HG03571 (cell line): ENCODE data around the gene KLHDC10.
"Not testable (repeated sequence)": the region's sequence is repeated elsewhere in the genome, so short reads cannot be mapped to it uniquely, and the experiment has no call there.

ENCODE experiments used
- ATAC-seq: cut with Tn5 transposase; IDR thresholded peaks from one replicate; pipeline ENCODE4 v1.9.1; 2021; ENCODE audit not compliant: unreplicated experiment

The KLHDC10 gene

DNA sequence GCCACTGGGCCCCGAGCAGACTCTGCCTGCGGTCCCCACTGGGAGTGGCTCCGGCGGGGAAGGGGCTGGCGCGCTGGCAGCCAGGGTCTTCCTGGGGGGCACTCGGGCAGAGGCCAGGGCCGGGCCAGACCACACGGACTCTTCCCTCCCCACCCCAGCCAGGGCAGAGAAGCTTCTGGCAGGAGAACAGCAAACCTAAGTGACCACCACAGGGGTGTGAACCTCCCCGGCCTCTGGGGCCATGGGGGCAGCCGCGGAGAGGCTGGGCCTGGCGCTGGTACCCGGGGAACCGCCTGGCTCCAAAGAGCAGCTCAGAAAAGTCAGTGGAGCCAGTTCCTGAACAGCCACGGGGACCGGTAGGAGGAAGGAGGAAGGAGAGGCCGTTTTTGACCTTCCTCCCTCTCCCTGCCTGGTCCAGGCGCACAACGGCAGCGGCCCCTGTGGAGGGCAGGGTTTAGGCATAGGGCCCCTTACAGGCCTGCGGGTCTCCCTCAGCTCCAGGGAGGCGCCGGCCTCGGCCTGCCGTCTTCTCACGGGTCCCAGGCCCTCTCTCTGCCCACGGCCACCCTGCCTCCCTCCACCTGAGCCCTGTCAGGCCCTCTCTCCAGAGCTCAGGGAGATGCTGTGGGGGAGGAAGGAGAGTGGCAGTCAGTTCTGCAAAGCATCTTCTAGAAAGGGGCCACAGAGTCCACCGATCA, 83.0 kb downstream of the KLHDC10 start:
- ATAC-seq: no peak

DNA sequence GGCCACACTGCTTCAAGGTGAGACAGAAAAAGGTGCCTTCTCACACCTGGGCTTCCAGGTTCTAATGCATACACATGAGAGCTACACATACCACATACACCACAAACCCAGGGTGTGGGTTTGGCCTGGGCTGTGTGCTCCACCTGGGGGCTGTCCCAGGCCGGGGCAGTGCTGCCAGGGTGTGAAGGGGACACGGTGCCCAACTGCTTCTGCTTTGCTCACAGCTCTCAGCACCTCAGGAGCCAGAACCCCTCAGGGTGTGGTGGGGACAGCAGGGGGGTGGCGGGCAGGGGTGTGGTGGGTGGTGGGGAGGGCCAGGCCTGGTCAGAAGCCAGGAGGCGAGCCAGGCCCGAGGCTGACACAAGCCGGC, 83.8 kb downstream of the KLHDC10 start:
- no peak for ATAC-seq

DNA sequence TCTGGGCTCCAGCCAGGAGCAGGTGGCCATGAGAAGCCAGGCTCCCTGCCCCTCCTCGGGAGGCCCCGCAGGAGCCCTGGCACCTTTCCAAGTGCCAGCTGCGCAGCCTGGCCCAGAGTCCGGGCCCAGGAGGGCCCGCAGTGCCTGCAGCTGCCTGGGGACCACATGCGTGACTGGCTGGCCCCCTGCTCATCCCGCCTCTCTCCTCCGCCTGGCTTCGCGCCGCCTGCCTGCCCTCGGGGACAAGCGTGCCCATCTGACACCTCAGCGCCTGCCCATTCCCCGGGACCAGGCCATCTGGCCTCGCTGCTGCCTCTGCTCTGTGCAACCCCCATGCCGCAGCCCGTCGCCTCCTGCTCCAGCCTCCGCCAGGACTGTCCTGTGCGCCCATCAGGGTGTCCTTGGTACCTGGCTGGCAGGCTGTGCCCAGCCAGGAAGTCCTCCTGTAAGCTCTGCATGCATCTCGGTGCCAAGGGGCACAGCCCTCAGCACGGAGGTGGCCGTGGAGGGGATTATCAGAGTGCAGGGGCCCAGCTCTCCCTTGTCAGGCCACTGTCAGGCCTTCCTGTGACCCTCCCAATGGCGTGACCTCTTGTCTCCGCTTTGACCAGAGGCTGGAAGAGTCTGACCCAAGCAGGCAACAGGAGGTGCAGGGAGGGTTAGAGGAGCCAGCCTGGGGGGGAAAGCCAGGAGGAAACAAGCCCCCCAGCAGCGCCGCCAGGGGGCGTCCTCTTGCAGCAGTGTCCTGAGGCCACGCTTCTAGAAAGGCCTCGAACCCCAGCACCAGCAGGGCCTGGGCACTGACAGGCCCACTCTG, 84.4 kb downstream of the KLHDC10 start:
- ATAC-seq: no peak

DNA sequence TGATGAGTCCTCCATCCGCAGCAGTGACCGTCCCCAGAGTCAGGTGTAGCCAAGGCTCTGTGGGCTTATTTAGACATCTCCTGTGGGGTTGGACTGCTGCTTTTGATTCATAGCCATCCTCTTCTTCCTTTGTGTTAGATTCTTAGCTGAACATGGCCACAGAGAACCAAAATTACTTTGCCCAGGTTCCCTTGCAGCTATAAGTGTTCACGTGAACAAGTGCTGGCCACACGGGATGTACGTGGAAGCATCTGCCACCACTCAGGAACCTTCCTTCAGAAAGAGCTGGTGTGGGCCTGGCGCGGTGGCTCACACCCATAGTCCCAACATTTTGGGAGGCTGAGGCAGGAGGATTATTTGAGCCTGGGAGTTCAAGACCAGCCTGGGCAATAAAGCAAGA, 85.8 kb downstream of the KLHDC10 start:
- no peak for ATAC-seq

DNA sequence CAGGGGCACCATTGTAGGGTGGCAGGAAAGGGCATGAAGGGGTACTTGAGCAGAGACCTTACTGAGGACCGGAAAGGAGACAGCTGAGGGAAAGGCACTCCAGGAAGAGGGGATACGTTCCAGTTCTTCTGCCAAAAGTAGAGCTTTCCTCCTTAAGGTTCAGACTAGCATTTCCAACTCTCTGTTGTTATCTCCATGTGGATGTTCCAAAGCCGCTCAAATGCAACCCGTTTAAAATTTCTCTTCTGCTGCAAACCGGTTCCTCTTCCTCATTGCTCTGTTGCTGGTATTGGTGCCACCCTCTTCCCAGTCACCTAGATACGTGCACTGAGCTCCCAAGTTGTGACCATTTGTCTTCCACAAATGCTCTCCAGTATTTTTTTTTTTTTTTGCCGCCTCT, 87.4 kb downstream of the KLHDC10 start:
- no peak for ATAC-seq

DNA sequence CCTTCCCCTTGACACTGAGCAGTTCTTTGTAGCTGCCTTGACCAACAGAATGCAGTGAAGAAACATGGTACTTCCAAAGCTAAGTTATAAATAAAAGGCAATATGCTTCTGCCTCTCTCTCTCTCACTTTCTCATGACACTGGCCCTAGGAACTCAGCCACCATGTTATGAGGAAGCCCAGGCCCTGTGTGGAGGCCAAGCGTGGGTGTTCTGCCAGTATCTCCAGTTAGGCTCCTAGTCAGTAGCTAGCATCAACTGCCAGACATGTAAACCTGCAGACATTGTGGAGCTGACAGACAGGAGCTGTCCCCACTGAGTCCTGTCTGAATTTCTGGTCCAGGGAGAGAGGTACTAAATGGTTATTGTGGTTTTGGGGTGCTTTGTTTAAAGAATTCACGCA, 89.7 kb downstream of the KLHDC10 start:
- no peak for ATAC-seq

DNA sequence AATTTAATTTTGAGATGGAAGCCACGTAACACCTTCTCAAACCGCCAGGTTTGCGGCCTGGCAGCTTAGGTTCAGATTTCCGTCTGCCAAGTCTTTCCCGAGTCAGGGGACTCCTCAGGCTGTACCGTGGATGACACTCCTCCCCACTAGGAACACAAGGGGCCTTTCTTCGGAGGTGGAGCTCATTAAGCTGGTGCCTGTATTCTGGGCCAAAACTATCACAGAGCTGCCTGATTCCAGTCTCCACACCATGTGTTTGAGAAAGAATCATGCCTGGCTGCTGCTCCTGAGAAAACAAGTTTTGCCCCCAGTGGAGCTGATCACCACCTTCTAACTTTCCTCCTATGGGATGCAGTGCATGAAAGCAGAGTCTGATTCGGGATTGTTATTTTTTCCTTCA, 90.1 kb downstream of the KLHDC10 start:
- ATAC-seq: no peak

DNA sequence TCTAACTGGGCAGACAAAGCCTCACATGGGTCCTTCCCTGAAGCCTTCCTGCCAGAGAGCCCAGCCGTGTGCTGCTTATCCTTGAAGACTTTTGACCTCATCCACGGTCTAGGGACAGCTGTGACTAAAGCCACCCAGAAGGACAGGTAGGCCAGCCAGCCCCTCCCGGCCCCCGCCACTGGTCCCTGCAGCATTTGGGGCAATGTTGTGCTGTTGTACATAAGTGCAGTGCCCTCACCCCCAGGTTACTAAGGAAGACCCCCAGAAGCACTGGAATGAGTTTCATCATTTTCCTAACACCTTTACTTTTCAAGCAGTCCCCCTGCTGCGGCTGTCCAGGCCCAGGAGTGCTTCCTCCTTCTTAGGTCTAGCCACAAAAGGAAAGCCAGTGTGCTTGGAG, 91.9 kb downstream of the KLHDC10 start:
- ATAC-seq: no peak

DNA sequence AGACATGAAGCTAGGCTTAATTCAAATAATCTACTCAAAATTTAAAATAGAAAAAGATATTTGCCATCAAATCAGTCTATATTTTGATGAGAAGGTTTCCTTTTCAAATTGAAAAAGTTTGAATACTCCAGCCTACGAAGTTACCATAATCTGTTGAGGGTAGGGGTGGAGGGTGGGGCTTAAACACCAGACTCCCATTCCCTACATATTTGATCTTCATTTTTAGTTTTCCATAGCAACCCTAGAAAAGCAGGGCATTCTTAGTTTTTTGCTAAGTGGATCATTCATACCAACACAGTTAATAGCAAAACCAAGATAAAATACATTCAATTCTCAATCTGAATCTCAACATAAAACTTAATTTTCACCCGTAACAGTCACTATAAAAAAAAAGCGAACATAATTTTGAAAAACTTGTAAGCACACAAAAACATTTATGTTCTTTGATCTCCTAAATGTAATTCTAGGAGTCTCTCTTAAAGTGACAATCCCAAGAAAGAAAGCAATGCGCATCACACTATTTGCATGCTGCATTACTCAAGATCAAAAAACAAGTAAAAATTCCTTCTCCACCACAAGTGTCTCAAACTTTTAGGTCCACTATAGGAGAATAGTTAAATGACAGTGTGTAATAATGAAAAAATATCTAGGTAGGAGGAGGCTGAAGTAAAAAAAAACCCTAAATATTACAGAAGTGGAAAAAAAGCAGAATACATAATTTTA, 104.1 kb downstream of the KLHDC10 start:
- ATAC-seq: no peak

DNA sequence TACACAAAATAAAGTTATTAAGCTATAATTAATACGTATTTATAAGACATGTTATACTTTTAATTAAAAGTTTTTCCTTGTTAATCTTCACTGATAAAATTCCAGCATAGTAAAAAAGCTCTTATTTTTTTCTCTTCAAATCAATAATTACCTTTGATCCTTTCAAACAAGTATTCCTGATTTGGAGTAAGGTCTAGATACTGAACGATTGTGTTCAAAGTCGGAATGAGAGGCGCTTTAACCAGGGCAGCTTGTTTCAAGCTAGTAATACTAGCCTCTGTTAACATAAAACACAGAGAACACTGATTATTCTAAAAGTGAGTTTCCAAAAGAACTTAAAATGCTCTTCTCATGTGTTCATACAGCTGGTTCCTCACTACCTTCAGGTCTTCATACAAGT, 107.9 kb downstream of the KLHDC10 start:
- ATAC-seq: no peak

DNA sequence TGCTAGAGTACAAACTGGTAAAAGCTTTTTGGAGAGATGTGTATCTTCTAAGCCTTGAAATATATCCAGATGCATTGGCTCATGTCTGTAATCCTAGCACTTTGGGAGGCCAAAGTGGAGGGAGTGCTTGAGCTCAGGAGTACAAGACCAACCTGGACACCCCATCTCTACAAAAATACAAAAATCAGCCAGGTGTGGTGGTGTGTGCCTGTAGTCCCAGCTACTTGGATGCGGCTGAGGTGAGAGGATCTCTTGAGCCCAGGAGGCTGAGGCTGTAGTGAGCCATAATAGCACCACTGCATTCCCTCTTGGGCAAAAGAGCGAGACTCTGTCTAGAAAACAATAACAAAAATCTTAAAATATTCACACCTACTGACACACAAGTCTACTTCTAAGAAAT, 109.3 kb downstream of the KLHDC10 start:
- ATAC-seq: no peak

DNA sequence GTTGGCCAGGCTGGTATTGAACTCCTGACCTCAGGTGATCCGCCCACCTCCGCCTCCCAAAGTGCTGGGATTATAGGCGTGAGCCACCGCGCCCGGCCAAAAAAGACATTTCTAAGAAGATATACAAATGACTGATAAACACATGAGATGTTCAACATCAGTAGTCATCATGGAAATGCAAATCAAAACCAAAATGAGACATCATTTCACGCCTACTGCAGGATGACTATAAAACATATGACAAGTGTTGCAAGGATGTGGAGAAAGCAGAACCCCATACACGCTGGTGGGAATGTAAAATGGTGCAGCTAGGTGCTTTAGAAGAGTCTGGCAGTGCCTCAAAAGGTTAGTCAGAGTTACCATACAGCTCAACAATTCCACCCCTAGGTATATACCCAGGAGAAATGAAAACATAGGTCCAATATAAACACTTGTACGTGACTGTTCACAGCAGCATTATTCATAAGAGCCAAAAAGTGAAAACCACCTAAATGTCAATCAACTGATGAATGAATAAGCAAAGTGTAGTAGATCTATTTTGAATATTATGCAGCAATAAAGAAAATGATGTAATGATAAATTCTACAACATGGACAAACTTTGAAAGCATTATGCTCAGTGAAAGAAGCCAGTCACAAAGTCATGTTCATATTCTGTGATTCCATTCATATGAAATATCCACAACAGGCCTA, 110.4 kb downstream of the KLHDC10 start:
- no peak for ATAC-seq

DNA sequence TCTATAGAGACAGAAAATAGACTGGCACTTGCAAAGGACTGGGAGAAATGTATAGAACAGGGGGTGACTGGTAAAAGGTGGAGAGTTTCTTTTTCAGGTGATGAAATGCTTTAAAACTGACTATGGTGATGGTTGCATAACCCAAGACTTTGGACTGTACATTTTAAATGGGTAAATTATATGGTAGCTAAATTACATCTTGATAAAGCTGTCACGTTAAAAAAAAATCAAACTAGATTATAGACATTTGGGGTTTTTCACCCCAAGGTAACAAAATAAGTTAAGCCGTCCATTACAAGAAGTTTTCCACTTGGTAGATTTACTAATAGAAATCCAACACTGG, 110.9 kb downstream of the KLHDC10 start:
- ATAC-seq: no peak

DNA sequence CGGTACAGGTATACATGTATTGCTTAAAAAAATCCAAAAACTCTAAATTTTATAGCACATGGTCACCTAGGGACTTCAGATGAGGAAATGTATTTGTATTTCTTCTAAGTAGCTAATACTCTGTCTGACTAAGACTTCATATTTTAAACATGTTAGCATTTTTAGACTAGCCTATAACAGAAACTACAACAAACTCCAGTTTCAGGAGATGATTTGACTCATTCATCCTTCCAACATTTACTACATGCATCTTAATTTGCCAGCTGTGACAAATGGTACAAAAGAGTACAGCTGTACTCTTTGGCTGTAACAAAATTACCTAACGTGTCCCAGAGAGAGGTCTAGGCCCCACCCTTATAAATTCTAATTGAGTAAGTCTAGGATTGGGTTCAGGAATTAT, 112.7 kb downstream of the KLHDC10 start:
- ATAC-seq: no peak

DNA sequence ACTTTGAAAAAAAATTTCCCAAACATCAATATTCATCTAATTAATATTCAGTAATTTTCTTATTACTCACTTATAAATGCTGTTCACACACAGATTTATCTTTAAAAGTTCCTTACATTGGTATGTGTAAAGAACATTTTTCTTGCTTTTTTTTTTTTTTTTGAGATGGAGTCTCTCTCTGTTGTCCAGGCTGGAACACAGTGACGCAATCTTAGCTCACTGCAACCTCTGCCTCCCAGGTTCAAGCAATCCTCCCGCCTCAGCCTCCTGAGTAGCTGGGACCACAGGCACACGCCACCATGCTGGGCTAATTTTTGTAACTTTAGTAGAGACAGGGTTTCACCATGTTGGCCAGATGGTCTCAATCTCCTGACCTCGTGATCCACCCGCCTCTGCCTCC, 114.0 kb downstream of the KLHDC10 start:
- not testable (repeated sequence) for ATAC-seq
